ENCODE measurements around the gene CORO2A. TPM values are rescaled to one million over a fixed set of nuclear protein-coding genes. Genes with fewer than 3 reads are reported as not detected.

The CORO2A gene
- total and polyA plus RNA-seq, 2 of the 4 experiments (the other 2 are of a cell fraction) = 1.9 to 2.2 TPM

GRCh38 chr9:98215821-98216220 is 23.4 kb upstream of the CORO2A start:
- Histone ChIP-seq H3K9me3 (ENCODE audit: control insufficient read depth, insufficient read depth, low read length) (no peaks in the 10 kb centered on the region), H2BK20ac (ENCODE audit: low read depth, low read length) (peak overlapping the region; percentile 54; the same call in 1 of the 2 replicates), H3K14ac (replicated peaks; ENCODE audit: low read depth, low read length) (peak overlapping the region; percentile 2; the same call in 1 of the 2 replicates), H4K8ac (ENCODE audit: low read depth in 2 of 2, low read length in 2 of 2) (no peak overlapping the region), H3K36me3 (ENCODE audit: control insufficient read depth, insufficient read depth, low read length) (peaks cover 15% of the 10 kb centered on the region), H4K91ac (ENCODE audit: insufficient read depth, low read depth, low read length) (peak overlapping the region; percentile 14), H3K27ac (ENCODE audit: insufficient read depth, low read length) (no peak overlapping the region), H3K79me1 (ENCODE audit: low read depth in 1 of 2, low read length in 2 of 2) (peaks cover 3 to 53% of the 10 kb centered on the region in 2 experiments), H3K9ac (ENCODE audit: low read depth, low read length) (no peak overlapping the region), H3K23ac (ENCODE audit: low read depth, low read length) (no peak overlapping the region), H2AK5ac (ENCODE audit: low read depth, low read length) (peak overlapping the region; percentile 25; the same call in 1 of the 2 replicates), H2BK15ac (ENCODE audit: low read depth, low read length) (peak overlapping the region; percentile 37; the same call in 1 of the 3 replicates), H2AFZ (replicated peaks; ENCODE audit: low read length, poor library complexity) (peak overlapping the region; percentile 6), H3K4me2 (ENCODE audit: low read depth, low read length) (no peak overlapping the region), H2BK5ac (ENCODE audit: low read depth, low read length, poor library complexity, severe bottlenecking) (peak overlapping the region; percentile 48), H3K4ac (ENCODE audit: low read depth, low read length) (peak overlapping the region; percentile 87), H3K4me3 (ENCODE audit: insufficient read depth, low read depth, low read length) (no peak overlapping the region), H4K20me1 (ENCODE audit: insufficient read depth, low read length) (no peaks in the 10 kb centered on the region), H3K9me1 (ENCODE audit: insufficient read depth, low read length) (peaks cover 10% of the 10 kb centered on the region), H3K56ac (ENCODE audit: extremely low read depth, insufficient read depth, low read length) (no peak overlapping the region), H3K18ac (ENCODE audit: low read depth, low read length) (0 out of 2 replicates have a peak overlapping the region, but pooled peaks have one; percentile 14), H2BK120ac (ENCODE audit: low read depth, low read length) (peak overlapping the region; percentile 74), H3K4me1 (ENCODE audit: control insufficient read depth, insufficient read depth, low read length) (peaks cover 11% of the 10 kb centered on the region), H3K27me3 (ENCODE audit: control insufficient read depth, insufficient read depth, low read length) (no peaks in the 10 kb centered on the region), H4K5ac (ENCODE audit: low read depth, low read length) (peak overlapping the region; percentile 59; the same call in 1 of the 2 replicates), H2AK9ac (replicated peaks; ENCODE audit: low read depth, low read length, poor library complexity) (peak overlapping the region; percentile 21)
- ChIA-PET POLR2A (ENCODE audit: unreplicated experiment) (interaction anchor here (0.6 kb wide), 1 partner anchor 368 kb away, joined by 3 read pairs; no protein-coding TSS in a partner anchor), CTCF (interaction anchor here (0.6 to 0.8 kb wide), 2 partner anchors 12 to 272 kb away, joined by 3 read pairs; no protein-coding TSS in a partner anchor)
- ATAC-seq (ENCODE audit: low read depth) (peak; percentile 43), DNase-seq (no peak)
- in situ Hi-C loops (cut with MboI; ENCODE audit: low sequenced_read_pairs) (no loop called here), intact Hi-C loops (cut with micrococcal nuclease) (no loop called here), dilution Hi-C loops (cut with HindIII; ENCODE audit: low sequenced_read_pairs, unreplicated experiment) (no loop called here)
- no TSS peak for BruUV-seq (replicated peaks)
- WGBS, 2 experiments (ENCODE audit: extremely low coverage in 2 of 2, insufficient read length in 1 of 2) = 93% methylated on average over 3 of the region's 9 CpGs; no CpG with 5 or more reads in 1 of the 2 experiments
- TF ChIP-seq CTCF (conservative IDR thresholded peaks at IDR 0.05; ENCODE audit: low read depth, low read length) (peak; percentile 32; the same call in 1 of the 2 replicates), BHLHE40 (IDR thresholded peaks at IDR 0.05; ENCODE audit: low read depth, low read length) (no peak)

Measured in IMR-90 (cell line).